GM19240 (cell line): ENCODE measurements around the gene NHEJ1.

ENCODE experiments used
- DNase-seq: peaks from one replicate; pipeline ENCODE4 v3.0.0; 2011; ENCODE audit warnings: low spot score; ENCODE audit not compliant: insufficient read length

The NHEJ1 gene

DNA sequence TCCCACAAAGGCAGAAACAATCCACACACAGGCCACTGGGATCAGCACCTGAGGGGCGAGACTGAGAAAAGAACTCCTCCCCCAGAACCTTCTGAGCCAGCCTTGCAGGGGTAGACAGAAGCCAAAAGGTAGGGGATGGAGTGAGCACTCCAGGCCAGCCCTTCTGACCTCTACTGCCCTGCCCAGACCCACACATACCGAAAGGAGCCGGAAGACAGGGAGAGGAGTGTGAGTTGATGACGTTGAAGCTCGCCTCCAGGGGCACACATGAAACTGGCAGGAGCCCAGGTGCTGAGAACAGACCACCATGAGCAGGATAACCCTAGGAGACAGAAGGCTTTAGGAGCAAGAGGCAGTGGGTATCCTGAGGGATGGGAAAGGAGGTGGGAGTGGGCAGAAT lies 7.4 kb upstream of the NHEJ1 start:
- no peak for DNase-seq

DNA sequence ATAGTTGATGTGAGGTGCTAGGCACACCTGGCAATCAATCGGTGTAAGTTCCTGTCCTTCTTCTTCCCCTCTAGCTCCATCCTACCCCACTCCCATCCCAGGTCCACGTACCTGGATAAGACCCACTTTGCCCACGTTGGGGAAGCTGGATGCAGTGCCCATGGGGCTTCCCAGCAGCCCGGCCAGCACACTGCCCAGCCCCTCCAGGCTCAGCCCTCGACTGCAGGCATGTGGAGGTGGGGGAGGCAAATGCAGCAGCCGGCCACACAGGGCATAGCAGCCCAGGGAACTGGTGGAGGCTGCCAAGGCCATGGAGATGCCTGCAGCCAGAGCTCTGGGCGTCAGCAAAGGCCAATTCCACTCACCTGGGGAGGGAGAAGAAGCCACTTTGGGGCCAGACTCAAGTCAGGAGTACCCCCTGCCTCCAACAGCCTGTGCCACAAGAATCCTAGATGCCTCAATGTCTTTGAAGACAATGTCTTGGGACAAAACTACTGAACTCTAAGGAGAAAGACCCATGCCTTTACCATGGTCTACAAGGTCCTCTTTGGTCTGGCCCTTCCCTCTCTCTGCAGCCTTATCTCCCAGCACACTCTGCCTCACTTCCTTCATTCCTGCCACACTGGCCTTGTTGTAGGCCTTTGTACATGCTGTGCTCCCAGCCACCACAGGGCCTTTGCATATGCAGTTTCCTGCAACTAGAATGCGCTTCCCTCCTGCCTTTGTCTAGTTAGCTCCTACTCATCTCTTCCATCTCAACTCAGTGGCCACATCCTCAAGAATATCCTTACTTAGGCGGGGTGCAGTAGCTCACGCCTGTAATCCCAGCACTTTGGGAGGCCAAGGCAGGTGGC lies 4.7 kb upstream of the NHEJ1 start:
- DNase-seq: no peak

DNA sequence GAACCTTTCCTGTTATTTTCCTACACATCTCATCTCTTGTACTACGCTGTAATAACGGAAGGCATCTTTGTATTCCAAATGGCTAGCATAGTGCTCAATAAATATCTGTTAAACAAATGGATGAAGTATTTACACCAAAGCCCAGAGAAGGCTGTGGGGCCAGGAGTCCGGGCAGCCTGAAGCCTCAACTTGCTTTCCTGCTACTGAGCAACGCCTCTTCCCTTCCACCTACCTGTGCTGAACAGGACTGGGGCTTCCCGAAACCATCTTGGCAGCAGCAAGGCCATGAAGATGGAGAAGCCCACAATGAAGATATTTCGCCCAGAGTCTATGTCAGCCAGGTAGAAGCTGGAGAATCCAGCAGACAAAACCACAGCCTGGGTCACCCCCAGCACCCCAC lies 2.5 kb upstream of the NHEJ1 start:
- DNase-seq: no peak

DNA sequence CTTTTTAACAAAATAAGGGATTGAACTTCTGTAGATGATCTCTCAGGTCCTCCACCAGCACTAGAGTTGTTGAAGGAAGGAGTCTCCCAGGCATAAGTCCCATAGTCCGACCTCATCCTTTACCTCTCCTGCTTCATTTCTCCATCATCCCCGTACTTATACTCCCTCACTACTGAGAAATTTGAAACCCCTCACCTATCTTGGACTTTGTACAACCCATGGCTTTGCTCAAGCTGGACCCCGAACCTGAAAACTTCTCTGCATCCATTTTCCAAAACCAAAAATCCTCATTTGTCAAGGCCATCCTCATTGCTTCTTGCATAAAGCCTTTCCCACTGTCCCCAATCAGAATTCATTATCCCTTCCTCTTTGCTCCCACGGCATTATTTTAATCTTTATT lies 482 bp upstream of the NHEJ1 start:
- no peak for DNase-seq

DNA sequence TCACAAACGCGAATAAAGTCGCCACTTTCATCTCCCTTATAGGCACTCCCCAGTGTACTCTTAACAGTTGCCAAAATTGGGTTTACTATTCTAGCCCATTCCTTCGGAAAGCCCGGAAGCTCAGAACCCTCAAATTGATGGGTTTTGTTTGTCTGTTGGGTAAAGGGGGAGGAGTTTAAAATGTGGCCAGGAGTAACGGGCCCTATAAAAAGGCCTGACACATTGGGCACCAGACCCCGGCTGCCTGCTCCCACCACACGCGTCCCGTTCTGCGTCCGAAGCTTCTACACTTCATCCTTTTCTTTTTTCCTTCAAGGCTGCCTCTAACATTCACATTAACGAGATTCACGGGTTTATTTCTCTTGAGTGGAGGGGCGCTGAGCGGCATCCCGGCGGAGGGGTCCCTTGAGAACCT lies 837 bp downstream of the NHEJ1 start:
- no peak for DNase-seq

DNA sequence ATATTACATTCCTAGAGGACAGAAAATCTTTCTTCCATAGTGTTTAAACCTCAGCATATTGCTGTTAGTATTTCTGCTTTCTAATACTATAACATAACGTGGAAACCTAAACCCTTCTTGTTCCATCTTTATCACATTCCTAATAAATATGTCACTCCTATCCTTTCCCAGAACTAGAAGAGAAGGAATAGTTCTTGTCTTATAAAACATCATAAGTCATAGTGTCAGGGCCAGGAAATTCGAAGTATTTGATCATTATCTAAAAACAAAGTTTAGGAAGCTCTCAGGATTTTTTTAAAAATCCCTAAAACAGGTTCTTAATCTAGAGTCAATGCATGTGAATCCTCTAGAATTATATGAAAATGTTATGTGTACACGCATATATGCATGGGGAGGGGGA lies 2.0 kb downstream of the NHEJ1 start:
- DNase-seq: no peak

DNA sequence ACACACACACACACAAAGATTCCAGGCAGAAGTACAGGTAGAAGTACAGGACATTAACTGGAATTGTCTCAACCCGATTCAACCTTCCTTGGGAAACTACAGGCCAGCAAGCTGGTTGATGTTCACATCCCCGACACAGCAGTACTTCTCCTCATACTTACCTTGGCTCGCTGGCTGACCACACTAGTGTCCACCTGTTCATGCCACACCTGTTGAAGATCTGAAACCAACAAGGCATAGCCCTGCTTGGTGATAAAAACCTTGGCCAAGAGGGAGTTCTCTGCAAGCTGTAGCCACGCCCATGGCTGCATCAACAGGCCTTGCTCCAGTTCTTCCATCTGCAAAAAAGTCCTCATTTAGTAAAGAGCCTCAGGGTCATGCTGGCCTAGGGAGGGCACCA lies 2.6 kb downstream of the NHEJ1 start:
- no peak for DNase-seq

DNA sequence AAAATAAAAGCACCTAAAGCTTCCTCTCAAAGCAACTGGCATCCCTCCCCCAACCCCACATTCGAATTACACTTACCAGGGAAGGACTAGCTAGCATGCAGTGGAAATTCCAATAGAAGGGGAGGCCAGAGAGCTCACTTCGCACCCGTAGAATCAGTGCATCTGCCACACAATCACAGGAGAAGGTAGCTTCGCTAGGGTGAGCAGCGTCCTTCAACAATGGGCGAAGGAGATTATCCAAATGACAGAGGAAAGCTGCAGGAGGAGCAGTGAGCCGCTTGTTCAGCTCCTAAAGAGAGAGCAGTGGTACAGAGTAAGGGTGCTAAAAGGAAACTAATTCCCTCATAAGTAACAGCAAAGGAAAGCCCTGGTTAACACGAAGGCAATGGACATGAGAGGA lies 3.2 kb downstream of the NHEJ1 start:
- no peak for DNase-seq

DNA sequence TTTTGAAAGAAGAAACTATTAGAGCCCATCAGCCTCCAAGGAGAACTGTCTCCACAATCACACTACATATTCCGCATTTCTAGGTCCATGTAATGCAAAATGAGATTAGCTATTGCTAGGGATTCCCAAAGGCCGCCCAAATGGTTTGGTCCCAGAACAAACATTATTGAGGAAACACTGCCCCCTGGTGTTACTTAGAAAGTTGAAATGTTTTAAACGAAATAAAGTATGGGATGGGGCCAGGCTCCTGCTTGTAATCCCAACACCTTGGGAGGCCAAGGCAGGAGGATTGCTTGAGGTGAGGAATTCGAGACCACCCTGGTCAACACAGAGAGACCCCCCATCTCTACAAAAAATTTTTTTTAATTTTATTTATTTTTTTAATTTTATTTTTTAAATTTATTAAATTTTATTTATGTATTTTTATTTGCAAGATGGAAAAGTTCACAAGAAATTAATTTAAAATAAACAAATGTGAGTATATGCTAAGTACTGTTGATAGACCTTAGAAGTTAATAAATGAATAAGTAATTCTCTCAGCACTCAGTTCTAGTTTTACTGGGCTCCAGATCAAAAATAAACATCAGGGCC lies 5.5 kb downstream of the NHEJ1 start:
- no peak for DNase-seq

DNA sequence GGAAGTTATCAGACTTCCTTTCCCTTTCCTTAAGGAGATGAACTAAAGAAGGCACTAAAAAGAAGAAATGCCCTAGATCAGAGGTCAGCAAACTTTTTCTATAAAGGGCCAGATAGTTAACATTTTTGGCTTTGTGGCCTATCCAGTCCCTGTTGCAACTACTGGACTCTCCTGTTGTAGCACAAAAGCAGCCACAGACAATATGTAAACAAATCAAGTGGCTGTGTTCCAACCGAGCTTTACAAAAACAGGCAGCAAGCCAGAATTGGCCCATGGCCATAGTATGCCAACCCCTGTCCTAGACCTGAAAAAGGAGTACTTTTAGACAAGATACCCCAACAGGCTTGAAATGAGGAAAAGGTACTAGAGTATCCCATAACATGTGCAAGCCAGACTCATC lies 10.9 kb downstream of the NHEJ1 start:
- no peak for DNase-seq

DNA sequence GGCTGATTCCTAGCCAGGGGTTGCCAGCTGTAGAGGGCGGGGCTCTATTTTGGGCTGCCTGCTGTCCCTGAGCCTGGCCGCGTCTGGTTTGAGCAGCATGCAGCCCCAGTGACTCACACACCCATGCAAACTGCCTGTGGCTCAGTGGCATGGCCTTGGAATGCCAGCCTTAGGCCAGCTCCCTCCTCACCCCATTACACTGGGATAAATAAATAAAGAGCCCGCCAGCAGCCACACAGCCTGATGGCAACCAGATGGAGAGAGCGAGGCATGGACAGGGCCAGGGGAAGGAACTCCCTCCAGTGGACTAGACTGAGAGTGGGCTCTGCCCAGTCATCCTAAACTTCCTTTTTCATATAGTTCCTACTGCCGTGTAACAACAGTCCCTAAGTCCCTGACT lies 18.3 kb downstream of the NHEJ1 start:
- no peak for DNase-seq

DNA sequence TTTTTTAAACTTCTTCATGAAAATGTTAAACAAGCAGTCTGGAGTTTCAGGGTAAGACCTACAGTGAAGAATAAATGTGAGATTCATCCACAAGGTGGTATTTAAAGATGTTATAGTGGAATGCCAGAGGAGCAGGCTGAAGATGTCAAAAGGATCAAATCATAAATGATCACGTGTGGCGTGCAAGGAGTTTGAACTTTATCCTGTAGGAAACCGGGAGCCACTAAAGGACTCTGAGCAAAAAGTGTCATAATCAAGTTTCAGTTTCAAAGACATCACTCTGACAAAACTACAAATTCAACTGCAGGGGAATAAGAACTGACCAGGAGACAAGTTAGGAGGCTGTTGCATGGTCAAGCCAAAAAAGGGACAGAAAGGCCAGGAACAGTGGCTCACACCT lies 19.9 kb downstream of the NHEJ1 start:
- no peak for DNase-seq

DNA sequence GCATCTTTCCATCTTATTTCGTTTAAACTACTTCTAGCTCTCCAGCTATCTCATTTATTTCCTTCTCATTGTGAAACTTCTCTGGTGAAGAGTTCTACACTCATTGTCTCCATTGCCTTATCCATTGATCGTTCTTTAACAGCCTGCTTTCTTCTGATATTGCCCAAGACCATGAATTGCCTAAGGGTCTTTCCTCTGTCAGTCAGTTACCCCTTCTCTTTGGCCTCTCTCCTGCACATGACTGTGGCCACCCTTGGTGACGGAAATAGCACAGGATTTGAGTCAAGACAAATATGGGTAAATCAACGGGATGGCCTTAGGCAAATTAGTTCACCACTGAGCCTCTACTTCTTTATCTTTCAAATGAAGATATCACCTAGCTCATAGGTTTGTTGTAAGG lies 26.6 kb downstream of the NHEJ1 start:
- no peak for DNase-seq

DNA sequence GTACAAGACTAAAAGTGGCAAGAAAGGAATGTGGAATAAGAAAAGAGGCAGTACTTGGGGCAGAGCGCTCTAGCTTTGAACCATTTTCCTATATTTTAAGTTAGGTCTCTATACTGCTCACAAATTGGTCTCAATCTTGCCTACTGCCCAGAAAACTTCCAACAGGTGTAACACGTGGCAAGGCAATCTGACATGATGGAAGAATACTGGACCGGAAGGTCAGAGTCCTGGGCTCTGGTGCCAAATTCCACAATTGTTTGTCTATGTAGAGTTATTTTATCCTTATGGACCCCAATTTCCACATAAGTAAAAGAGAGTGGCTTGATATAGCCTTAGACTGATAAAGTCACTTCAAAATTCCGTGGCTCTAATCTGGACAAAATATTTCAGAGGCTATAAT lies 28.9 kb downstream of the NHEJ1 start:
- no peak for DNase-seq

DNA sequence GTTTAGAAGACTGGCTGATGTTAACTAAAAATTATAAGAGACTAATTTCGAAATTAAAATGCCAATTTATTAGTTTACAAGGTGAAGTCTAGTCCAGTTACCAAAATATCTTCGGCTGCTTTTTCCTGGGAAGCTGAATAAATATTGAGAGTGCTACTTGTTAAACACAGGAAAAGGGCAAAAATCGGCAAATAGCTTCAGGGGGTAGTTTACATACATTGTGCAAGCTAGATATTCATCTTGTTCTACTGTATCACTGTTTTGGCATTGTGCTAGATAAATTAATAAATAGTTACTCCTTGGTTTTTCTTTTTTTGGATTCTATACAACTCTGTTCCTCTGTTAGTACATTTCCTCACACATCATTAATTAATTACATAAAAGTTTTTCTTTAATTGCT lies 29.3 kb downstream of the NHEJ1 start:
- no peak for DNase-seq

DNA sequence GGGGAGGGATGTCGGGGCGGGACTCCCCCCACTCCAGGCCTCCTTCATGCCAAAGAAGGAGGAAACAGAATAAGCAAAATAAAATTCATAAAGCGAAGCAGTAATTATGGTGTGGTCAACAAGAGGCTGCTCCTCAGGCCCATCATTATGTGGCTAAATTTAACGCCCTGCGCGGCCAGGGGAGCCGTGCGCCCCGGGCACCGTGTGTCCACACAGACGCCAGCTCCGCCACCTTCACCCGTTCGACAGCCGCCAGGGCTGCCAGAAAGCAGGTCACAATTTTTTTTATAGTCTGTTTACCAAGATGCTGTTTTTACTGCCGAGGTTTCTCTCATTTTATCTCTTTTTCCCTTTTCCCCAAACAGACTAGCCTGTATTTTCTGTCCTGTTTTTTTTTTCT lies 31.0 kb downstream of the NHEJ1 start:
- DNase-seq: no peak

DNA sequence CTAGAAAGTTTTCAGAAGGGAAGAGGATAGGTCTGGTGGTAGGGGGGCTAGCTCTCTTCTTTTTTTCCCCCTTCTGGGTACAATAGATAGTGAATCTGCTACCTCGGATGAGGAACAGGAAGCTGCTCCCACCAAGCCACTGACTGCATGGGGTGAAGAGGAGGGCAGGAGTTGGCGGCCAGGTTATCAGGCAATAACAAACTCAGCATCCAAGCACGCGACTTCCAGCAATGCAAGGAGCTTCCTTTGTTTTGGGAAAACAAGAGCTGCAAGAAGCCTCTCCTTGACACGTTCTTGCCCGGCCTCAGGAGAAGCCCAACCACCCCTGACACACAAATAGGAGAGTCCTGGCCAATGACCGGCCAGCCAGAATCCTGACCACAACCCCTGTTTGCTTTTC lies 32.2 kb downstream of the NHEJ1 start:
- no peak for DNase-seq

DNA sequence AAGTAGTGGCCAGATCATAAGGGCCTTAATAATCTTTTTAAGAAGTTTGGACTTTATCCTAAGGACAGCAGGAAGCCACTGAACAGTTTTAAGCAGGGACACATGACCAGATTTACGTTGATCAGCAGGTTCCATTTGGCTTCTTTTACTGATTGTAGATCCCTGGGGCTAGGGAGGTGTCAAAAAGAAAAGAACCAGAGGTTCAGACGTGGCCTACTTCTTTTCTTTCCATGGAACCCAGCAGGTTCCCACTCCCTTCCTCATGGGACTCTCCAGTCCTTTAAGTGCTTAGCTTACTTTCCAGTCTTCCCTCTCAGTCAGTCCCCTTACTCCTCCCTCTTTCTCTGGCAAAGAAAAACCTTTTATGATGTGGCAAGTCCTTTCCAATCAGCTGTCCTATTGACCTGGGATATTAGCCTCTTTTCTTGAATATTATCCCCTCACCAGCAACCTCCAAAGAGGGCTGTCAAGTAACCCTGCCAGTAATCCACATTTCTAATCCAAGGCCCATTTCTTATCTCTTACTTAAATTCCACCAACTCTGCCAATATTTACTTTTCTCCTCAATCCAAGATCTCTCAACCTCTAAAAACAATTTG lies 33.5 kb downstream of the NHEJ1 start:
- DNase-seq: no peak

DNA sequence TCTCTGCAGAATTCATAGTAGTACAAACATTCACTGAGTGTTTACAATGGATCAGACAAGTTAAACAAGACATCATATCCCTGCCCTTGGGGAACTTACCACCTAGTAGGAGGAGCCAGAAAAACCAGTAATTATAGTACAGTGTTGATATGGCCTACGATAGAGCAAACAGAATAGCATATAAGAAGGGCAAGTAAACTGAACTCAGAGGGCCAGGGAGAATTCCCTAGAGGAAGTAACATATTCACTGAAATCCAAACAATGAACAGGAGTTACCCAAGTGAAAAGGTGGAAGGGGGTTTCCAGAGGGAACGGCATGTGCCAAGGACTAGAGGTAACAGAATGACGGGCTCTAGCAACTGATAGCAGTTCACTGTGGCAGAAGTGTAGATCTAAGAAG lies 34.1 kb downstream of the NHEJ1 start:
- no peak for DNase-seq

DNA sequence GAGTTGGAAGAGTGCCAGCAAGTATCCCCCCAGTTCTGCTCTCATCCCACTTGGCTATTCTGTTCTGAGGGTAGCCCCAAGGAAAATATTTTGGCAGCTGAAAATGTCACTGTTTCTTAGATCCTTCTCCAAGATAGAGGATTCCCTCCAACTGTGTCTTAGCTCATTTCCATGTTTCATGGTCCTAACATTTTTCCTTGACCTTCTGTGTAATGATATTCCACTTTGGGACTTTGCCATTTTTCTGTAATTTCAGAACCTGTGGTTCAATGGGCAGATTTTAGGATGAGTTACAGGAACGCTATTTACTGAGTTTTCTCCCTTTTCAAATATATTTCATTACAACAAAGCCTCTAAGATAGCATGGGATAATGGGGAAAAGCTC lies 34.7 kb downstream of the NHEJ1 start:
- no peak for DNase-seq

DNA sequence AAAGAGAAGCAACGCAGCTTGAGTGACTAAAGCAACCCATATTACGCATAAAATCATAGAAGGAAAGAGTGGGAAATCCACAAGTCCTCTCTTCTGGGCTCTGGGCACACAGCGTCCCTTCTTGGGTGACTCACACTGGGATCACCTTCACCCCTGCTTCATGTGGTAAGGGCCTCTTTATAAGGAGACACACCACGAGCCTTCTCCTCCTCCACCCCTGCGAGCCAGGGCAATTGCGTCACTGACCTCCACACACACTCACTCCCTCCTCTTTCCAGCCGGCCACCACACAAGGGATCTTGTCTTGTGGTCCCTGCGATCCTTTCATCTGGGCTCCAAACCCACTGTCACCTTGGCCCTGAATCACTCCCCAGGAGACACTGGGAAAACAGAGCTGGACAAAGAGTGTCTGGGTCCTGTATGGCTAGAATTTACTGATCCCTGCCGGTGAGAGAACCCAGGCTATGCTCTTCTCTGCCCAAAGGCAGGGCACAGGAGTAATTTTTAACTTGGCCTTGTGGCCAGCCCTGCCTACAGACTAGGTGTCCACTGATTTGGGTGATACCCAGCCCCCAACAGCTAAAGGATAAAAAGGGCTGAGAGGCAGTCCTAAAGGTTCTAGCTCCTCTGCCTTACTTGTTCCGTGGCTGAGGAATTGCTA lies 35.3 kb downstream of the NHEJ1 start:
- no peak for DNase-seq

DNA sequence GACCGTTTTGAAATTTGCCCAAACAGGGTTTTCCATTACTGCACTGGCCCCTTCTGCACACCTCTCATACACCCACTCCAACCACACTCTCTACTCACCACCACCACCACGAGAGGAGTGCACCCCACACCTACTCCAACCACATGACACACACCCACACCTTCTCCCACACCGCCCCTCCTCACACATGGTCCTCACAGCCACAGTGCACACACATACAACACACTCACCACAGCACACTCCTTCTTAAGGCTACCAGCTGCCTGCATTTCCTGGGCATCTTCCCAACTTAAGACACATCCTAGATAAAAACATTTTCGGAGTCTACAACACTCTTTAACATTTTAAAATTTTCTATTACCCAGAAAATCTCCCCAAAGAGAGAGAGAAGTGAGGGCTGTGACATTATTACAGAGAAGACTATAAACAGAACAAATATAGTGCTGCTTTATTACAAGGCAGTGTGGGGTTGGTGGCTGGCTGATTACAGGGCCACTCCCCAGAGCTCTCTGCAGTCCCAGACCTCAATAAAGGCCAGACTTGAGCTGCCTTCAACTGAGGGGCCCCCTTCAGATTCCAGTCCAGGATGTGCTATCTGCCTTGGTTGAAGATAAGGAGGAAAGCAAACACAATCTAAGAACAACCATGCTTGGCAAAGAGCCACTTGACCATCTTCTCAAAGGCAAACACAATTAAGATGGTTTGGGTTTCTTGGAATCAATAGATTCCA lies 36.1 kb downstream of the NHEJ1 start:
- no peak for DNase-seq
